Posterior vena cava (tissue), 2 donors: ENCODE measurements around the gene PWWP3B. TPM values are rescaled to one million over a fixed set of nuclear protein-coding genes. Genes with fewer than 3 reads are reported as not detected.
"Not testable (repeated sequence)": the region's sequence is repeated elsewhere in the genome, so short reads cannot be mapped to it uniquely, and the experiment has no call there.

Experiments
- DNase-seq: peaks from one replicate; pipeline ENCODE4 v3.0.0-alpha.2; 2020; ENCODE audit warnings: low spot score
- intact Hi-C, 2 donors: fragments of 100-400 bp; cut with DNase I; formaldehyde crosslinking; loops; one replicate each; pipeline versions ENCODE4 v1.14.1 to v1.14.2; 2022 to 2023
- long read RNA-seq, 2 donors: library from polyadenylated mRNA; unstranded; transcript quantifications; one replicate each; pipeline ENCODE4 v2.0.0, GENCODE V29; 2020 to 2021
- total RNA-seq, 2 donors: library from RNA; stranded (reverse); fragmentation: NEBNext Ultra II Directional; extraction: Animal tissue kit (Norgen Biotek cat#: 25700); gene quantifications; one replicate each; pipeline ENCODE4 v1.2.1, GENCODE V29; 2021
- donor health status: DM: yes; HTN: yes; CAD: no.
- donor health status: DM: yes; HTN: yes; CAD: no.

PWWP3B gene
- total RNA-seq: under 1 TPM; 0.38 to 0.93 TPM
- long read RNA-seq, donor 1: 0 reads
- long read RNA-seq, donor 2, full-length matches to known transcripts: 1 of 2 reads
- long read RNA-seq, donor 2, partial matches to known transcripts: 0 of 2 reads
- long read RNA-seq, donor 2, other reads (novel, unspliced or antisense): 1 of 2 reads

GRCh38 chrX:106168107-106168506 is at the start of gene PWWP3B:
PWWP3B (plus strand) TSS chrX:106168305; CDS start chrX:106205433, 37,128 bp downstream.
- intact Hi-C loops: no loop called here
- no peak for DNase-seq

DNA sequence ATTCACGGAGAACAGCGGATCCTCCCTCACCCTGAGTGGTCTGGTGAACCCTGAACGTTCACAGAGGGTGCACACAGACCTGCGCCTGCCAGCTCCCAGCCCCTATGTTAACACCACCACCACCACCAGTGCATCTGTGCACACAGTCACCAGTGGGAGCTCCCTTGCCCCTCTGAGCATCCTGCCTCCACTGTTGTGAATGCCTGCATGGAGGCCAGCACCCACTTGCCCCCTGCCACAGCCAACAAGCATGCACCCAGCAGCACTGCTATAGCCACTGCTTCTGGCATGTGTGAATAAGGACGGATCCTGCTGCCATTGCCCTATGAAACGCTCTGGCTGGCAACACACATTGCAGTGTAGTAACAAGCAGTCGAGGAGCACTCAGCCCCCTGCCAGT is 29.1 kb upstream of the PWWP3B start:
- no peak for DNase-seq
- intact Hi-C loops: no loop called here

DNA sequence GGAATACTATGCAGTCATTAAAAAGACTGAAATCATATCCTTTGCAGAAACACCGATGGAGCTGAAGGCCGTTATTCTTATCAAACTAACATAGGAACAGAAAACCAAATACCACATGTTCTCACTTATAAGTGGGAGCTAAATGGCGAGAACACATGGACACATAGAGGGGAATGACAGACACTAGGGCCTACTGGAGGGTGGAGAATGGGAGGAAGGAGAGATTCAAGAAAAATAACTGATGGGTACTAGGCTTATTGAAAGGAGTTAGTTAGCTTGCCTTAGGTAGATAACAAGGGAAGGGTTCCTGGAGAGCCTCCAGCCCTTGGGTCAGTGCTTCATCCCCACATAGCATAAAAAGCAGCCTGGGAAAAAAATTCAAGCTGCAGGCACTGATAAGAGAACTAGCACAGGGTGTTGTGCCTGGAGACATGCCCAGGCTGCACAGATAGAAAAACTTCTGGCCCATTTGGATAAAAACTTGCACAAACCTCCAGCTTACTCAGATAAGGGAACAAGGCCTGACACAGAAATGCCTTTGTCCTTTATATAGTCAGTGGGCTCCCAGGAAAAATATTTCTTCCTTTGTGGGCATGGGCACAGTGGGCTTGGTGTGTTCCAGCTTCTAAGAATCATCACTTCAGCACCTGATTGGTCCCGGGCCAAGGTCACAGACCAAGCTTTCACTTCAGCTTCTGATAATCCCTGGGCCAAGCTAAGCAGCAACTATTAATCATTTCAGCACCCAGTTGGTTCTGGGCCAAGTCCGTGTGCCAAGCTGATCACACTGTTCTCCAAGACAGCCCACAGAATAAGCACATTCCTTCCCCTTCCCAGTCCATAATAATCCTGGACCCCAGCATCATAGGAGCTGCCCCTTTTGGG is 23.1 kb upstream of the PWWP3B start:
- intact Hi-C loops: no loop called here
- DNase-seq: no peak

- intact Hi-C loops: no loop called here
Measured at GRCh38 chrX:106150701-106151100, 17.4 kb upstream of the PWWP3B start.

GRCh38 chrX:106159861-106160282 is 8.2 kb upstream of the PWWP3B start:
- intact Hi-C loops: loop anchor here in 1 of 2 donors (5.0 kb wide), 1 partner anchor 1307 kb away; no protein-coding TSS in a partner anchor
- no peak for DNase-seq

More at GRCh38 chrX:106150701-106151100, 17.4 kb upstream of the PWWP3B start:
- DNase-seq: no peak

DNA sequence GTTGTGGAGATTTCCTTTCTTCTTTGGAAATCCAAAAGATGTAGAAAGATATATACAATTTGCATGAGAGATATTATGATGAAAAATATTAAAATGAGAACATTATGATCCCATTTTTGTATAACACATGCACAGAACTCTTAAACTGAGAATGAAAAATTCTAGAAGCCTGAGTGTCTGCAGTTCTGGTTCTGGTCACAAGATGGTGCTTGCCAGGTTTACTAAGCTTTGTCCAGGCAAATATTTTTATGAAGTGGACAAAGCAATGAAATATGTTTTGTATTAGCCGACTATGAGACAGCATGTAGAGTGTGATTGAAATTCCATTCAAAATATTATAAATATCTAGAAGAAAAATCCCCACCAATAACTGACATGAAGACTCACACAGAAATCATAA is 2.2 kb downstream of the PWWP3B start:
- intact Hi-C loops: no loop called here
- no peak for DNase-seq

DNA sequence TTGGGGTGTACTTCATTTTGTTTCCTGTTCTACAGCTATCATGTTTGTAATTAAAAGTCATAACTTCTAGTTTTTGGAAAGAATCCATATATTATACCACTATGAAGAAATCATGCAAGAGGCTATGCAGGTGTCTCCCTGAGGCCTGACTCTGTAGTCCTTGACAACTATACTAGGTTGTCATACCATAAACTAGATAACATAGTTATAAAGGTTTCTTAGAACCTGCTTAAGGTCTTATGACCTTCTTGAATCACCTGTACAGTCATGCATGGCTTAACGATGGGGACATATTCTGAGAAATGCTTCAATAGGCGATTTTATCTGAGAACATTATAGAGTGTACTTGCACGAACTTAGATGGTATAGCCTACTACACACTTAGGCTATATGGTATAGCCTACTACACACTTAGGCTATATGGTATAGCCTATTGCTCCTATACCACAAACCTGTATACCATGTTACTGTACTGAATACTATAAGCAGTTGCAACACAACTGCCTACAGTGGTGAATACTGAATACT is 3.3 kb downstream of the PWWP3B start:
- no peak for DNase-seq
- intact Hi-C loops: no loop called here

DNA sequence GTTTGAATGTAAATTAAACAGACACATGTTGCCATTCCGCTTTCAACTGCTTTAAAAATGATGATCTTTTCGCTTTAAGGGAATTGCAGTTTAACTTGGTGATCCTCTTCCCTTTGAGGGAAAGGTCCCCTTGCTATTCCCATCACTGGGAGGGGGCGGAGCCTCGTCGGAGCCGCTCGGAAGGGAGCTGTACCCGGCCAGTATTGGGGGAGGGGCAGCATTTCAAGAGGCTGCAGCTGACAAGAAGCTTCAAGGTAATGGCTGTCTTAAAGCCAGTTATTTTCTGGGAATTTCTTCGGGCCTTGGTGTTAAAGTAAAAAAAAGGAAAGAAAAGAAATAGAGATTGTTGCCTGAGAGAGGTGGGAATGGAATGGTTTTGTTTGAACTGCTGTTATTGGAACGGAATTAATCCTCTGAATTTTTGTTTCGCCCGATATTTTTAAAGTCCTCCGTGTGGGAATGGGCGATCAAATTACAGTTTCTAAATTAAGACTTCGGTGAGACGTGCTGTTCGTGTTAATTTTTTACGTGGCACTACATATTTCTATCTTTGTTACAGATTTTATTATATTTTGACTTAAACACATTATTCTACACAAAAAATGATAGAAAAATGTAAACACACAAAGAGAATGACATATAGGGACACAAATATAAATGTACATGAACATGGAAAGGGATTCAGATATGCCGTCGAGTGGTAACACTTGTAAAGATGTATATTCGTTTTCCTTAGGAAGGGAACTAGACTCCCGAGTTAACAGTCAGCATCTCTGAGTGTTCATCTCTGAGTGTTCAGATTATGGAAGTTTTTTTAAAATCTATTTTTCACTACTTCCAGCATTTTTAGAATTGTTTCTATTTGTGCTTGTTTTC is 9.2 kb downstream of the PWWP3B start:
- intact Hi-C loops: no loop called here
- DNase-seq: no peak

- no peak for DNase-seq
- intact Hi-C loops: no loop called here
Measured at GRCh38 chrX:106177982-106178321, 9.8 kb downstream of the PWWP3B start.

DNA sequence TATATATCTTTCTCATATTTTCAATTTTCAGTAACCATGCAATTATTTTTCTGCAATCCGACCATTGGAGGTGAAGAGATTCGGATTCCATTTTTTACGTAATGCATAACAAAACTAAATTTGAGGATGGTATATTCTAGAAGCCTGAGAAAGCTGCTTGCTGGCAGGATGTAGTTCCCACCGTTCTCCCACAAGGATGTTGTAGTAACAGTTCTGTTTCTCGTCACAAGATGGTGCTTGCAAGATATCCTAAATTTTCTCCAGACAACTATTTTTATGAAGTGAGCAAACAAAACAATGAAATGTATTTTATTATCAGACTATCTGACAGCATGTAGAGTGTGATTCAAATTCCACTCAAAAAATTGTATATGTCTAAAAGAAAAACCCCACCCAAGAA is 10.7 kb downstream of the PWWP3B start:
- intact Hi-C loops: no loop called here
- DNase-seq: no peak

DNA sequence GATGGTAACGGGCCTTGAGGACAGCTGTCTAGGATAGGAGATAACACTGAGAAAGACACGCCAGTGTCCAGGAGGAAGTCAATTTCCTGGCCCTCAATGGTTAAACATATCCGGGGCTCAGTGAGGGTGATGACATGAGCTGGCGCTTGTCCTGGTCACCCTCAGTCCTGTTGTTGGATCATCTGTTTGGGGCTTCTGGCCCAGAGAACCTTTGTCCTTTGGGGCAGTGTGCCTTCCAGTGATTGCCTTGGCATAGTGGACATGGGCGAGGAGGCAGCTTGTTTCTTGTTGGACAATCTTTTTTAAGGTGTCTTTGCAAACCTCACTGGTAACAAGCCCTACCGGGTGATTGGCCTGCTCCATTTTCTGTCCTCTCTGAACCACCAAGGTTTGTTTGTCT is 15.6 kb downstream of the PWWP3B start:
- DNase-seq, intact Hi-C loops: not testable (repeated sequence)

DNA sequence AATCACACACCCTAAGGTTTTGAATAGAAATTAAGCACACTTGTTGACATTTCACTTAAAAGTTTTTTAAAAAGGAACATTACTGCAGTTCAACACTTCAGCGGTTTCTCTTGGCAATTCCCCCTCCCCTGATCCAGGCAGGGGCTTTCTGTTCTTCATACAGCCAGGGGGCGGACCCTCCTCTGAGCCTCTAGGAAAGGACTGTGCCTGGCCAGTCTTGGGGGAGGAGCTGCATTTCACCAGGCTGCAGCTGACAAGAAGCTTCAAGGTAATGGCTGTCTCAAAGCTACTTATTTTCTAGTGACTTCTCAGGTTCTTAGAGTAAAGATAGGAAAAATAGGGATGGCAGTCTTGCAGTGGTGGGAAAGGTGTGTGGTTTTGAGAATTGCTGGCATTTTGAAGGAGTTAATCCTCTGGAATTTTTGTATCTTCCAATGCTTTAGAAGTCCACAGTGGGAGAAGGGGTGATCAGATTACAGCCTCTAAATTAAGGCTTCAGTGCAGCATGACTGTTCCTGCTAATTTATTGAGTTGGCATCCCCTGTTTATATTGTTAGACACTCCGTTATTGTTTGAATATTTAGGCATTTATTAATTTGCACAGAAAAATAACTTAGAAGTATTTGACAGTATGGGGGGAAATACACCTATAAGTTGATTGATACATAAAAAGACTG is 33.5 kb downstream of the PWWP3B start:
- intact Hi-C loops: no loop called here
- no peak for DNase-seq

DNA sequence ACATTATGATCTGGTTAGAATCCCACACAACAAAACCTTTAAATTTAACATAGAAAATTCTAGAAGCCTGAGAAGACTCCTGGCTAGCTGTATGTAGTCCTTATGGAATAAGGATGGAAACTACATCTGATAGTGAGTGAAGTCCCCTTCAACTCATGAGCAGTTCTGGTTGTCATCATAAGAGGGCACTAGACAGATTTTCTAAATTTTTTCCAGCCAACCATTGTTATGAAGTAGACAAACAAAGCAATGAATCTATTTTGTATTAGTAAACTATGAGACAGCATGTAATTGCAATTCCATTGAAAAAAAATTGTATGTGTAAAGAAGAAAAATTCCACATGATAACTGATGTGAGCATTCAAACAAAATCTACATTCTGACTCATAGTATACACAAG is 35.2 kb downstream of the PWWP3B start:
- intact Hi-C loops: no loop called here
- DNase-seq: no peak

- DNase-seq: no peak
- intact Hi-C loops: no loop called here
Measured at GRCh38 chrX:106208154-106208553, 40.0 kb downstream of the PWWP3B start.

Other genes with a start within 250 kb of the PWWP3B start
- gene SERPINA7, start 129.6 kb upstream of the PWWP3B start, total RNA-seq: not detected